GM18861 (cell line): ENCODE data around the gene SLC22A23.

ENCODE experiments used
- ATAC-seq: cut with Tn5 transposase; IDR thresholded peaks from one replicate; pipeline ENCODE4 v1.9.1; 2021; ENCODE audit not compliant: unreplicated experiment

Gene SLC22A23

DNA sequence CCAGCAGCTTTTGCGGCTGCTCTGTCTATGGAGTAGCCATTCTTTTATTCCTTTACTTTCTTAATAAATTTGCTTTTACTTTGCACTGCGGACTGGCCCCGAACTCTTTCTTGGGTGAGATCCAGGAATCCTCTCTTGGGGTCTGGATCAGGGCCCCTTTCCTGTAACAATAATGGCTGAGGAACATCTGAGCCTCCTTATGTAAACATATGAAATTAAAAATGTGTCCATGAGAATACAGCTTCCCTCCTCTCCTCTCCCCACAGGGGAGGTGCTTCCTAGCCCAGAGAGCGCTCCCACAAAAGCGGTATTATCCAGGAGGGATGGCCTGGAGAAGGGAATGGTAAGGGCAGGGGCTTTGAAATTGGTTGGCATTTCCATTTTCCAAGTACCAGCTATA, 117.0 kb downstream of the SLC22A23 start:
- no peak for ATAC-seq

- no peak for ATAC-seq
These were observed 119.1 kb downstream of the SLC22A23 start for GRCh38 chr6:3337521-3338350.

DNA sequence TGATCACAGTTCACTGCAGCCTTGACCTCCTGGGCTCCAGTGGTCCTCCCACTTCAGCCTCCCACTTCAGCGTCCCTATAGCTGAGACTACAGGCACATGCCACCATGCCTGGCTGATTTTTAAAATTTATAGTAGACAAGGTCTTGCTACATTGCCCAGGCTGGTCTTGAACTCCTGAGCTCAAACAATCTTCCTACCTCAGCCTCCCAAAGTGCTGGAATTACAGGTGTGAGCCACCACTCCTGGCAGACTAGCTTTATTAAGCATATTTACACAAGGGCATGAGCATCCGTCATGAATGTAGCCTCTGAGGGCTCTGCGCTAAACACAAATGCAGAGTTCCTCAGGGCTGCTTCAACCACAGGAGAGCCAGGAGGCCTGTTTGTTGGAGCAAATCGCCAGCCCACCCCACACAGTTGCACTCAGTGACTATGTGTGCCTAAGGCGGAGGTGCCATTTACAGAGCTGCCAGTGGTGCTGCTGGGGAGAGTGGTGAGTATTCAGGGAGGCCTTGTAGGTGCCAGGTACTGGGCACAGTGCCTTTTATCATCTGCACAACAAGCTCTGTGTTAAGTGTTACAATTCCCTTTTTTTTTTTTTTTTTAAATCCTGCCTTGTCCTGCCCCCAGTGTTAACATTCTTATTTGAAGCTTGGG, 119.9 kb downstream of the SLC22A23 start:
- ATAC-seq: no peak

DNA sequence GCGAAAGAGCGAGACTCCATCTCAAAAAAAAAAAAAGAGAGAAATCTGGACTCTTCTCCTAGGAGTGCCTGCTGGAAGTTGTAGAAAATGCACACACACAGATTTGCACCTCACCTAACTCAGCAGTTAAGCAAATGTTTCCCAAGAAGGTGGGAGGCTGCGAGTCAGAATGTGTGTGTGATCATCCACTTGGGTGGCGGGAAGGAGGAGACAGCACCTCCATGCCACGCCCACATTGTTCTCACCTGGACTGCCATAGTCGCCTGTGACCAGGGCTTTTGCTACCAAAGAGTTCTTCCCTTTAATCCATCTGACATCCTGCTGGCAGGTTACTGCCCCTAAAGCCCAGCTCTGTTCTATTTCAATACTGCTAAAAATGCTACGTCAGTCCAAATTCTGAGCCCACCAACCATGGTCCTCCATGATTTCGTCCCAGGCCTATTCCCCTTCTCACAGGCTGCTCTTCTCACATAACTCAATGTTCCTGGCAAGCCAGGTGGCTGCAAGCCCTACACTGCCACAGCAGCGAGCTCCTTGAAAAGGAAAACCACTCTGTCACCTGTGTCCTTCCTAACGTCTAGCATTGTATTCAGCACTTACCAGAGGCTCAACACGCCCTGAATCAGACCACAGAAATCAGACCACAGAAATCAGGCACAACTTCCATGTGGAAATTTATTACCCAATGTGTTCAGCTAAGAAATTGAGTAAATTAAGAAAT, 120.6 kb downstream of the SLC22A23 start:
- ATAC-seq: no peak

DNA sequence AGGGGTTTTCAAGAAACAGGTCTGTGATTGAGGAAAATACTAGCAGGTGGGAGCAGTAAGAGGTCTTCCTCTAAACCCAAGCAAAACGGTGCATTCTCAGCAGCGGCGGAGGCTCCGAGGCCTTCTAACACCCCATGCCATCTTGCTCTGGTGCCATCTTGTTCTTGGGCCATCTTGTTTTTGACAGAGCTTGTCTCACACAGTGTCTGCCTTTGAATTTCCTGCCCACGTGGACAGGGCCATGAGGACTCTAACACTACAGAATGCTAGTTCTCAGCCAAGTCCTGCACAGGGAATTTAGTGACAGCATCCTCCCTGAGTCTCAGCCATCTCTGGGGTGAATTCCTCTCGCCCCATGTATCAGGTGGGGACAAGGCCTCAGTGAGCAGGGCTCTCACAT, 121.7 kb downstream of the SLC22A23 start:
- no peak for ATAC-seq

- ATAC-seq: no peak
These were observed 122.3 kb downstream of the SLC22A23 start for GRCh38 chr6:3334555-3334954.

- peak; percentile 64 for ATAC-seq
These were observed 123.6 kb downstream of the SLC22A23 start for GRCh38 chr6:3333263-3333662.

GRCh38 chr6:3331971-3332370, 124.9 kb downstream of the SLC22A23 start:
- ATAC-seq: no peak

DNA sequence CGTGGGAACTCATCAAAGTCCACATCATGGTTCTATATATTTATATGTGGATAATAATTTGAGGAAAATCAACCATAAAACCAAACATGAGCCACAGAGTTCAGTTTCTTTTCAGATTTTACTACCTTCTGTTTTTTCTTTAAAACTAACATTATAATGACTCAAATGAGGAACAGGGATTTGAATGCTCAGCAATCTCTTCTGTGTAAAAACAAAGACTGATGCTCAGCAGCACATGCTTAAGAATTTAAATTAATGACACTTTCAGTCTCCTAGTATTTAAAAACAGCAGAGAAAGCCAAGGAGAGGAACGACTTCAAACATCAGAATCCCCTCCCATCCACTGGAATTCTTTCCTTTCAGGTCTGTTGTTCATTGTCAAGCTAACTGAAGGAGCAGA, 125.4 kb downstream of the SLC22A23 start:
- no peak for ATAC-seq

- no peak for ATAC-seq
These were observed 126.7 kb downstream of the SLC22A23 start for GRCh38 chr6:3330199-3330598.

- ATAC-seq: no peak
These were observed 127.3 kb downstream of the SLC22A23 start for GRCh38 chr6:3329393-3330051.

- no peak for ATAC-seq
These were observed 128.1 kb downstream of the SLC22A23 start for GRCh38 chr6:3328796-3329195.

DNA sequence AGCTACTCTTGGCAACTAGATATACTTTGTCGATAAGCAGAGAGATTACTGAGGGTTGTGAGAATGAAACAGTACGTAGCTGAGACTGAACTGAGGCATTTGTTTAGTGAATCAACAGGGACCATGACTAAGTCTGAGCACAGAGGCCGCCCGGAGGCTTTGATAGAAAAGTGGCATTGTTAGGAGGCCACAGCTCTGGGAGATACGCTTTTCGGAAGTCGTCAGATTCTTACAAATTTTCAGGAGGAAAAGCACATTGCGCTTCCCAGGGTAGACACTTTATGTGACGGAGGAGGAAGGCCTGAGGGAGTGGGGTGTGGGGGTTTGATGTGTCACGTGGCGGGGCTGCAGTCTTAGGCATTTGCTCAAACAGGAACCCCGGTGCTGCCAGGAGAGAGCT, 128.7 kb downstream of the SLC22A23 start:
- ATAC-seq: no peak

DNA sequence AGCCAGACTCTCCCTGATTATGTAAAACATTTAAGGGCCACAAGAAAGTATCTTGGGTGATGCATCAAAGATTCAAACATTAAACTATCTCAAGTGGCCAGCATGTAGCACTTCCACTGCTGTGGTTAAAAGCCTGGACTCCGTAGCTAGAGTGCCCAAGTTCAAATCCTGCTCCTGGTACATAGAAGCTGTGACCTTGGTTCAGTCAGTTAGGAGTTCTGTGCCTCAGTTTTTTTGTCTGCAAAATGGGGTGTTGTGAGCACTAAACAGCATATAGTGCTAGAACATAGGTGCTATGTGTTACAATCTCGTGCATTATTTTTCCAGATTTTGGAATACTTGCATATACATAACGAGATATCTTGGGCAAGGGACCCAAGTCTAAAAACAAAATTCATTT, 129.4 kb downstream of the SLC22A23 start:
- ATAC-seq: no peak

DNA sequence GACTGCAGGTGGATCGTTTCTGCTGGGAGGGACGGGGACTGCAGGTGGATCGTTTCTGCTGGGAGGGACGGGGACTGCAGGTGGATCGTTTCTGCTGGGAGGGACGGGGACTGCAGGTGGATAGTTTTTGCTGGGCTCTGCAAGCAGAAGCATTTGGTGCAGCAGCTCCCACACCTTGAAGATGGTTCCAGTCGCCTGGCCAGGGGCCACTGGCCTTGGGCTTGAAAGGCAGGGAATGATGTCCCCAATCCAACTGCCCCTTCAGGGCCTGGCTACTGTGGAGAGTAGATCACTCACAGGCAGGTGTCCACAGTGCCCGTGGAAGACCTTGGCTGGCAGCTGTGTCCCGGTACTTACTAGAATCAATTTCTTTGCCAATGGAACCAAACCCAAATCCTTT, 129.9 kb downstream of the SLC22A23 start:
- ATAC-seq: no peak

DNA sequence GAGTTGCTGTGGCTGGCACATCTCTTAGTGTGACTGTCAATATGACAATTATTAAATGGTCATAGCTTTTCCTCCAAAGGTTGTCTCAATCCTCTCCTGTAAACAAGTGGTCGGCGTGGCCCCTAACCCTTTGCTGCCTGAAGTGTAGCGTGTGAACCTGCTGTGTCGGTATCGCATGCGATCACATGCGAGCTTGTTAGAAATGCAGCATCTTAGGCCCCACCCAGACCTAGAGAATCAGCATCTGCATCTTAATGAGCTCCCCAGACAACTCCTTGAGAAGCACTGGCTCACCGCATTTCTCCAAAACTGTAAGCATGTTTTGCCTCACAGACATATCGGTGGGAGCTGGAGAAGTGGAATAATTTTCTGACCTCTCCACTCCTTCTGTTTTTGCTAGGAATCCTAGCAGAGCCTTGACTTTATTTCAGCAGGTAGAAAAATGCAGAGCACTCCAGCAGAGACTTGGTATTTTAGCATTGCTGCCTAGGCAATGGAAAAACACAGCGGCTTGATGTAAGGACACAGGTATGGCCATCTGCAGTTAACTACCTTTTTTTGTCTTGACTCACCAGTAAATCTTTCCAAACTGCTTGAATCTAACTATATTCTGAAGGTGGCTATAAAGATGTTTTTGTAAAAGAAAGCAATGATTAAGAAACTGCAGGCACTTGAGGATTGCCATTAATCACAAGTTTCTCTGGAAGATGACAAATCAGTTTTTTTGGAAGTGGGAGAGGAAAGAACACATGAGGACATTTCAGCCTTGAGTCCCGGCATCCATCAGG, 130.5 kb downstream of the SLC22A23 start:
- no peak for ATAC-seq

- ATAC-seq: no peak
These were observed 131.6 kb downstream of the SLC22A23 start for GRCh38 chr6:3325210-3325609.

- peak; percentile 61 for ATAC-seq
These were observed 132.4 kb downstream of the SLC22A23 start for GRCh38 chr6:3324262-3324942.

DNA sequence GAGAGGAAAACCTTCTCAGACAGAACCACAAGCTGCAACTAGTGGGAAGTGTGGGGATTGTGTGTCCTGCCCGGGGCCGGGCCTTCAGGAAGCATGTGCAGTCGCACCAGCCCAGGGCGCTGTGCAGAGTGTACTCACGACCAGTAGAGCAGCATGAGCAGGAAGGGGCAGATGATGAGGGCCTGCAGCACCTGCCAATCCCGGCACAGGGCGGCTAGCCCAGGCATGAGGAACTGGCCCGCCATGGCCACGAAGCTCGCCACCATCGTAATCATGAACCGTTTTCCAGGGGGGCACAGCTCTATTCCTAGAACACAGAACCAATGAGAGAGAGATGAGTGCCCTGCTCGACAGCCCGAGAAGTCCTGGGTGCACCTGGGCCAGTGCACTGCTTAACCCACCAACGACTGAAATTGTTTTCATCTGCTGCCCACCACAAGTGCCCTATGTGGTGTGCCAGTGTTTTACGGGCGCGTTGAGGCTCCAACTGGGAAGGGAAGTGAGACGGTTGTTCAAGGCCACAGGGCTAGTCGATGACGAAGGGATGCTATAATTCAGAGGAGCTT, 133.1 kb downstream of the SLC22A23 start:
- ATAC-seq: no peak

GRCh38 chr6:3323148-3323547, 133.7 kb downstream of the SLC22A23 start:
- no peak for ATAC-seq
